GM12878 (cell line): Measurements from ENCODE around the gene NIN. TPM values are rescaled to one million over a fixed set of nuclear protein-coding genes. Genes with fewer than 3 reads are reported as not detected.

Experiments
- ATF7 ChIP-seq: fragments of 450-650 bp; IDR thresholded peaks from 2 replicates; pipeline ENCODE4 v1.6.1; 2016; ENCODE audit warnings: low read depth, mild to moderate bottlenecking
- CREB1 ChIP-seq: IDR thresholded peaks from 2 replicates; pipeline ENCODE4 v1.6.1; 2012; ENCODE audit warnings: low read depth, mild to moderate bottlenecking, inconsistent platforms
- HDAC6 ChIP-seq: fragments of 200-600 bp; sonication (generic); IDR thresholded peaks from one replicate; pipeline ENCODE4 v1.8.0; 2017; ENCODE audit warnings: antibody characterized with exemption; ENCODE audit not compliant: unreplicated experiment
- HDGF ChIP-seq: fragments of 450-650 bp; IDR thresholded peaks from 2 replicates; pipeline ENCODE4 v1.6.1; 2016; ENCODE audit warnings: antibody characterized with exemption
- MEF2B ChIP-seq: fragments of 450-650 bp; IDR thresholded peaks from 2 replicates; pipeline ENCODE4 v1.6.1; 2018; ENCODE audit warnings: mild to moderate bottlenecking, moderate library complexity; ENCODE audit not compliant: partially characterized antibody, poor library complexity, severe bottlenecking
- POLR2AphosphoS5 ChIP-seq: IDR thresholded peaks from 2 replicates; pipeline ENCODE4 v1.6.1; 2011; ENCODE audit warnings: mild to moderate bottlenecking, low read length, inconsistent platforms
- RELA ChIP-seq: fragments of 450-650 bp; IDR thresholded peaks from 2 replicates; pipeline ENCODE4 v1.8.0; 2014; ENCODE audit warnings: borderline replicate concordance; ENCODE audit not compliant: partially characterized antibody
- SMARCA5 ChIP-seq: fragments of 450-650 bp; IDR thresholded peaks from 2 replicates; pipeline ENCODE4 v1.6.1; 2017; ENCODE audit warnings: mild to moderate bottlenecking
- TAF1 ChIP-seq: IDR thresholded peaks from 2 replicates; pipeline ENCODE4 v1.6.1; 2011; ENCODE audit warnings: mild to moderate bottlenecking, low read depth, low read length, borderline replicate concordance
- YY1 ChIP-seq: IDR thresholded peaks from 2 replicates; pipeline ENCODE4 v1.6.1; 2011; ENCODE audit warnings: low read depth, mild to moderate bottlenecking, low read length
- ZBED1 ChIP-seq: IDR thresholded peaks from 2 replicates; pipeline ENCODE4 v1.6.1; 2016; ENCODE audit warnings: borderline replicate concordance
- polyA plus RNA-seq, 11 experiments: library from polyadenylated mRNA; depleted of rRNA in 4 of 11; unstranded in 6 of 11; stranded (reverse) in 5 of 11; fragments of >200 nt; fragmentation: Nextera tagmentation in 4 of 11; fragmentation: Illumina TruSeq in 1 of 11; extraction: Ambion mirVana in 4 of 11; extraction: Trizol in 1 of 11; gene quantifications; 1 replicate in 1 of 11; 2 replicates in 10 of 11; pipeline versions ENCODE4 v1.2.1 to v1.2.3, GENCODE V29; 2011 to 2016; ENCODE audit warnings: inconsistent platforms in 2 of 11, missing spikeins in 2 of 11, low read depth in 1 of 11
- total RNA-seq, 4 experiments: library from RNA; depleted of rRNA in 3 of 4; stranded (reverse); fragments of >200 nt in 3 of 4; fragmentation: Illumina TruSeq in 1 of 4; extraction: Trizol in 1 of 4; gene quantifications; 2 replicates each; pipeline versions ENCODE4 v1.2.1 to v1.2.3, GENCODE V29; 2013 to 2021
- TF ChIP-seq, protein P1 (sequence below): fragments of 450-650 bp; IDR thresholded peaks from 2 replicates; pipeline ENCODE4 v1.6.1; 2017; ENCODE audit warnings: borderline replicate concordance
- TF ChIP-seq, protein P2 (sequence below): fragments of 450-650 bp; IDR thresholded peaks from 2 replicates; pipeline ENCODE4 v1.6.1; 2014; ENCODE audit warnings: mild to moderate bottlenecking
- TF ChIP-seq, protein P3 (sequence below): fragments of 450-650 bp; IDR thresholded peaks from 2 replicates; pipeline ENCODE4 v1.6.1; 2016; ENCODE audit warnings: mild to moderate bottlenecking, moderate library complexity, borderline replicate concordance

The NIN gene
- total and polyA plus RNA-seq, 10 of the 15 experiments (the other 5 are each of a cell fraction or from before 2014, with no cell fraction given) = 16.2 to 135 (median 70.3) TPM

DNA sequence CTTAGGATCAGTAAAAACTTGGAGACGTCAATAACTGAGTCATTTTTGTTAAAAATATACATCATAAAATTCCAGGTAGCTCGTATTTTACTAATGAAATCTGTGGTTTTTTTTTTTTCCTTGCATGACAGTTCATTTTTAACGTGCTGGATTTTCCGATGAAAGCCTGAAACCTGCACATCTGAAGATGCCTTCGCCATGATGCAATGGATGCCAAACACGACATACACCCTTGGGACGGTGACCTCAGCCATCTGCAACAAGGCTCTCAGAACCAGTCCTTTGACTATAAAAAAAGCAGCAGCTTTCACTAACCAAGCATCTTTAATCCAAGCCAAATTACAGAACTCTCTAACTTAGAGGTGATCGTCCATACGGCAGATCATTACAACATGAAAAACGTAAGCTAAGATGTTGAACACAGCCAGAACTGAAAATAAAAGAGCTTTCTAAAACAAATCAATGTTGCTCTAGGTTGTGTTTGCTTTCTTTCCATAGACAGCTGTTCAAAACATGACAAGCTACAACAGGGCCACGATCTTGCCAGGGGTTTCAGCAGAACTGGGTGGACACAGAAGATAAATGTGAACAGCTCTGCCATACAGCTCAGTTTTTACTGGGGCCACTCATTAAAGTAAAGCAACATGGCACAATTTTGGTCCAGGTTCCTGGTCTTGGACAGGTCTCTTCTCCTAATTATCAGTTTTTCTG lies 7.8 kb downstream of the NIN start (continued):
- no peak for TF ChIP-seq HDGF
- no peak for TF ChIP-seq MEF2B
- TF ChIP-seq CREB1 = peak; percentile 66; the same call in 1 of the 2 replicates
- TF ChIP-seq, protein P1, sequence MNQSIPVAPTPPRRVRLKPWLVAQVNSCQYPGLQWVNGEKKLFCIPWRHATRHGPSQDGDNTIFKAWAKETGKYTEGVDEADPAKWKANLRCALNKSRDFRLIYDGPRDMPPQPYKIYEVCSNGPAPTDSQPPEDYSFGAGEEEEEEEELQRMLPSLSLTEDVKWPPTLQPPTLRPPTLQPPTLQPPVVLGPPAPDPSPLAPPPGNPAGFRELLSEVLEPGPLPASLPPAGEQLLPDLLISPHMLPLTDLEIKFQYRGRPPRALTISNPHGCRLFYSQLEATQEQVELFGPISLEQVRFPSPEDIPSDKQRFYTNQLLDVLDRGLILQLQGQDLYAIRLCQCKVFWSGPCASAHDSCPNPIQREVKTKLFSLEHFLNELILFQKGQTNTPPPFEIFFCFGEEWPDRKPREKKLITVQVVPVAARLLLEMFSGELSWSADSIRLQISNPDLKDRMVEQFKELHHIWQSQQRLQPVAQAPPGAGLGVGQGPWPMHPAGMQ = no peak
- TF ChIP-seq ATF7 = peak; percentile 41; the same call in 1 of the 2 replicates
- TF ChIP-seq RELA = no peak
- no peak for TF ChIP-seq TAF1
- no peak for TF ChIP-seq HDAC6
- peak; percentile 86; the same call in 1 of the 2 replicates for TF ChIP-seq SMARCA5
- no peak for TF ChIP-seq POLR2AphosphoS5
- TF ChIP-seq, protein P2, sequence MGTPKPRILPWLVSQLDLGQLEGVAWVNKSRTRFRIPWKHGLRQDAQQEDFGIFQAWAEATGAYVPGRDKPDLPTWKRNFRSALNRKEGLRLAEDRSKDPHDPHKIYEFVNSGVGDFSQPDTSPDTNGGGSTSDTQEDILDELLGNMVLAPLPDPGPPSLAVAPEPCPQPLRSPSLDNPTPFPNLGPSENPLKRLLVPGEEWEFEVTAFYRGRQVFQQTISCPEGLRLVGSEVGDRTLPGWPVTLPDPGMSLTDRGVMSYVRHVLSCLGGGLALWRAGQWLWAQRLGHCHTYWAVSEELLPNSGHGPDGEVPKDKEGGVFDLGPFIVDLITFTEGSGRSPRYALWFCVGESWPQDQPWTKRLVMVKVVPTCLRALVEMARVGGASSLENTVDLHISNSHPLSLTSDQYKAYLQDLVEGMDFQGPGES = no peak
- TF ChIP-seq, protein P3, sequence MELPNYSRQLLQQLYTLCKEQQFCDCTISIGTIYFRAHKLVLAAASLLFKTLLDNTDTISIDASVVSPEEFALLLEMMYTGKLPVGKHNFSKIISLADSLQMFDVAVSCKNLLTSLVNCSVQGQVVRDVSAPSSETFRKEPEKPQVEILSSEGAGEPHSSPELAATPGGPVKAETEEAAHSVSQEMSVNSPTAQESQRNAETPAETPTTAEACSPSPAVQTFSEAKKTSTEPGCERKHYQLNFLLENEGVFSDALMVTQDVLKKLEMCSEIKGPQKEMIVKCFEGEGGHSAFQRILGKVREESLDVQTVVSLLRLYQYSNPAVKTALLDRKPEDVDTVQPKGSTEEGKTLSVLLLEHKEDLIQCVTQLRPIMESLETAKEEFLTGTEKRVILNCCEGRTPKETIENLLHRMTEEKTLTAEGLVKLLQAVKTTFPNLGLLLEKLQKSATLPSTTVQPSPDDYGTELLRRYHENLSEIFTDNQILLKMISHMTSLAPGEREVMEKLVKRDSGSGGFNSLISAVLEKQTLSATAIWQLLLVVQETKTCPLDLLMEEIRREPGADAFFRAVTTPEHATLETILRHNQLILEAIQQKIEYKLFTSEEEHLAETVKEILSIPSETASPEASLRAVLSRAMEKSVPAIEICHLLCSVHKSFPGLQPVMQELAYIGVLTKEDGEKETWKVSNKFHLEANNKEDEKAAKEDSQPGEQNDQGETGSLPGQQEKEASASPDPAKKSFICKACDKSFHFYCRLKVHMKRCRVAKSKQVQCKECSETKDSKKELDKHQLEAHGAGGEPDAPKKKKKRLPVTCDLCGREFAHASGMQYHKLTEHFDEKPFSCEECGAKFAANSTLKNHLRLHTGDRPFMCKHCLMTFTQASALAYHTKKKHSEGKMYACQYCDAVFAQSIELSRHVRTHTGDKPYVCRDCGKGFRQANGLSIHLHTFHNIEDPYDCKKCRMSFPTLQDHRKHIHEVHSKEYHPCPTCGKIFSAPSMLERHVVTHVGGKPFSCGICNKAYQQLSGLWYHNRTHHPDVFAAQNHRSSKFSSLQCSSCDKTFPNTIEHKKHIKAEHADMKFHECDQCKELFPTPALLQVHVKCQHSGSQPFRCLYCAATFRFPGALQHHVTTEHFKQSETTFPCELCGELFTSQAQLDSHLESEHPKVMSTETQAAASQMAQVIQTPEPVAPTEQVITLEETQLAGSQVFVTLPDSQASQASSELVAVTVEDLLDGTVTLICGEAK = no peak
- peak; percentile 72 for TF ChIP-seq YY1
- peak; percentile 31; the same call in 1 of the 2 replicates for TF ChIP-seq ZBED1
